Fibroblast of skin of left biceps (primary cell): ENCODE measurements around the gene RSPO4.

Experiments
- DNase-seq, 2 experiments: peaks; one replicate each; pipeline ENCODE4 v3.0.0-alpha.2; 2013; ENCODE audit warnings: low read depth in 2 of 2

RSPO4 gene

GRCh38 chr20:942611-943010, 59.5 kb downstream of the RSPO4 start:
- no peak for DNase-seq

- no peak for DNase-seq
Observed at GRCh38 chr20:940926-941325, 61.2 kb downstream of the RSPO4 start.

GRCh38 chr20:939606-940005, 62.5 kb downstream of the RSPO4 start:
- DNase-seq = no peak

GRCh38 chr20:934186-934840, 67.8 kb downstream of the RSPO4 start:
- DNase-seq = no peak

GRCh38 chr20:933029-933428, 69.1 kb downstream of the RSPO4 start:
- DNase-seq = no peak

GRCh38 chr20:931401-931800, 70.7 kb downstream of the RSPO4 start:
- DNase-seq = no peak

- no peak for DNase-seq
Observed at GRCh38 chr20:926670-927069, 75.4 kb downstream of the RSPO4 start.

GRCh38 chr20:925516-925915, 76.6 kb downstream of the RSPO4 start:
- DNase-seq = no peak

- no peak for DNase-seq
Observed at GRCh38 chr20:924639-925038, 77.5 kb downstream of the RSPO4 start.

GRCh38 chr20:922781-923180, 79.3 kb downstream of the RSPO4 start:
- no peak for DNase-seq

GRCh38 chr20:921068-921467, 81.0 kb downstream of the RSPO4 start:
- no peak for DNase-seq

GRCh38 chr20:920311-920710, 81.8 kb downstream of the RSPO4 start:
- DNase-seq = no peak

- DNase-seq = no peak
Observed at GRCh38 chr20:919491-919916, 82.6 kb downstream of the RSPO4 start.

- no peak for DNase-seq
Observed at GRCh38 chr20:917416-917815, 84.7 kb downstream of the RSPO4 start.

GRCh38 chr20:916825-917224, 85.3 kb downstream of the RSPO4 start:
- no peak for DNase-seq

GRCh38 chr20:916125-916799, 85.8 kb downstream of the RSPO4 start, which contains the start of gene ANGPT4:
ANGPT4 (minus strand) TSS chr20:916334; CDS start chr20:916214, 120 bp downstream.
- no peak for DNase-seq

- DNase-seq = no peak
Observed at GRCh38 chr20:914727-915498, 87.2 kb downstream of the RSPO4 start.

GRCh38 chr20:913306-913849, 88.7 kb downstream of the RSPO4 start:
- no peak for DNase-seq

GRCh38 chr20:911882-912600, 90.1 kb downstream of the RSPO4 start:
- no peak for DNase-seq

GRCh38 chr20:910870-911770, 91.0 kb downstream of the RSPO4 start:
- DNase-seq = no peak
